Neuron (in vitro differentiated cells): ENCODE results near the gene PLPPR3.

Experiments
- H2AFZ ChIP-seq: one replicate; pipeline ENCODE4 v1.6.1; 2013; ENCODE audit warnings: low read depth, mild to moderate bottlenecking, inconsistent platforms, low read length, moderate library complexity
- H3K27me3 ChIP-seq: one replicate; pipeline ENCODE4 v1.6.1; 2013; ENCODE audit warnings: low read length; ENCODE audit not compliant: insufficient read depth
- H3K36me3 ChIP-seq: one replicate; pipeline ENCODE4 v1.6.1; 2013; ENCODE audit warnings: low read length; ENCODE audit not compliant: insufficient read depth
- H3K4me1 ChIP-seq: one replicate; pipeline ENCODE4 v1.6.1; 2013; ENCODE audit warnings: low read length; ENCODE audit not compliant: insufficient read depth
- H3K4me3 ChIP-seq: 2 replicates; pipeline ENCODE4 v1.5.1; 2013; ENCODE audit warnings: mild to moderate bottlenecking, low read length, moderate library complexity
- H3K9me3 ChIP-seq: one replicate; pipeline ENCODE4 v1.6.1; 2013; ENCODE audit warnings: low read length

Gene PLPPR3

DNA sequence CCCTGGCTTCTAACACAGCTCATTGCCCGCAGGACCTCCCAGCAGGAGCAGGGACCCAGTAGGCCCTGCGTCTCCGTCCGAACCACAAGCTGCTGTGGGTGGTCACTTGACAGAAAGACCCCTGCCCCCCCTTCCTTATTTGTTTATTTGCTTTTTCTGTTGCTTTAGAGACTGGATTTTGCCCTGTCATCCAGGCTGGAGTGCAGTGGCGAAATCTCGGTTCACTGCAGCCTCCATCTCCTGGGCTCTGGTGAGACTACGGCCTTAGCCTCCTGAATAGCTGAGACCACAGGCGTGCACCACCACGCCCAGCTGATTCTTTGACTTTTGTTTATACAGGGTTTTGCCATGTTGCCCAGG lies 32.1 kb downstream of the PLPPR3 start:
- Histone ChIP-seq H2AFZ (peak overlapping the region; percentile 74), H3K4me1 (peaks cover 13% of the 10 kb centered on the region), H3K4me3 (peak overlapping the region; percentile 41), H3K9me3 (peaks cover 2% of the 10 kb centered on the region), H3K27me3 (no peaks in the 10 kb centered on the region), H3K36me3 (no peaks in the 10 kb centered on the region)

DNA sequence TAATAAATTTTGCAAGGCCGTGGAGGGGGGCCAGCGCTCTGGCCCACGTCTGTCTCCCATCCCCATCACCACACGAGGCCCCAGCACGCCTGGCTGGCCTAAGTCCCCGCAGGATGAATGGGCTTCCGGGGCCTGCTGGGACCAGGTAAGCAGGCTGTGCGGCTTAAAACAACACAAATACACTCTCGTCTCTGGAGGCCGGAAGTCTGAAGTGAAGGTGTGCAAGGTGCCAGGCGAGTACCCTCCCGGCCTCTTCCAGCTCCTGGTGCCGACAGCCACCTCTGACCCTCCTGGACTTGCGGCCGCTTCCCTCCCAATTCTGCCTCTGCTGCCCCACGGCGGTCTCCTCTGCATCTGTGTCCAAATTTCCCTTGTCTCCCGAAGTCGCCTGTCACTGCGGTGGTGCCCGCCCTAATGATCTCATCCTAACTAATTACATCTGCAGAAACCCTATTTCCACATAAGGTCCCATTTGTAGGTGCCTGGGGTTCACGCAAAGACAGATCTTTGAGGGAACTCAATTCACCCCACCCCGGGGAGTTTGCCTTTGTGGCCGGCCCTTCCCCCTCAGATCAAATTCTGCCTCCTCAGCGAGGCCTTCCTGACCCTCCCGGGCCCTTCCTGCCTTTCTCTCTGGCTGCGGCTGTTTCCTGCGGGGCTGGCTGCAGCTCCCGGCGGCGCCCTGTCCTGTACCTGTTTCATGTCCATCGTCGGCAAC lies 32.6 kb downstream of the PLPPR3 start:
- Histone ChIP-seq H3K27me3 (no peaks in the 10 kb centered on the region), H2AFZ (peak overlapping the region; percentile 74), H3K9me3 (peaks cover 2% of the 10 kb centered on the region), H3K4me3 (peak overlapping the region; percentile 41), H3K4me1 (peaks cover 13% of the 10 kb centered on the region), H3K36me3 (no peaks in the 10 kb centered on the region)

DNA sequence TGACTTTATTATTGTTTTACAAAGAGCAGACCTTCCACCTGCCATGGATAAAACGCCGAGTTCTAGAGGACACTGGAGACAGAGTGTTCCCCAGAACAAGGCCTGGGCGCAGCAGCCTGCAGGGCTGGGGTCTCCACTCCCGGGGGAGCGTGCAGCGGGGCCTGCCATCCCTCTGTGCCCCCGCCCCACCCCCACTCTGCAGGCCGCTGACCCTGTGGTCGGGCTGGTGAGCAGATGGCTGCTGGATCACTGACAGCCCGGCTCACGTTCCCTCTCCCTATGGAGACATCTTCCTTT lies 33.1 kb downstream of the PLPPR3 start:
- peak overlapping the region; percentile 74 for H2AFZ ChIP-seq
- no peaks in the 10 kb centered on the region for H3K36me3 ChIP-seq
- peaks cover 13% of the 10 kb centered on the region for H3K4me1 ChIP-seq
- no peaks in the 10 kb centered on the region for H3K27me3 ChIP-seq
- no peaks in the 10 kb centered on the region for H3K9me3 ChIP-seq
- peak overlapping the region; percentile 41 for H3K4me3 ChIP-seq

DNA sequence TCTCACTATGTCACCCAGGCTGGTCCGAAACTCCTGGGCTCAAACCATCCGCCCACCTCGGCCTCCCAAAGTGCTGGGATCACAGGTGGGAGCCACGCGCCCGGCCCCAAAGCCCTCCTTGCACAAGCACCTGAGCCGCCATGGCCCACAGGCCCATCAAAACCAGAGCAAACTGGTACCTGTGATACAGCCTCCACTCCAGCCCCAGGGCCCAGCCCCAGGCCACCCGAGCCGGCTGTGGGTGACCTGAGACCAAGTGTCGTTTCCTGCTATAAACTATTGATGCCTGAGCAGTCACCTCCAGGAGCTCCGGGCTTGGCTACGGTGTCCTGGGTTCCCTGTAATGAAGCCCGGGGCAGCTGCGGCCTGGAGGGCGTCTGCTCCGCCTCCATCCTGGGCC lies 34.2 kb downstream of the PLPPR3 start:
- H3K27me3 ChIP-seq: no peaks in the 10 kb centered on the region
- peaks cover 17% of the 10 kb centered on the region for H3K4me1 ChIP-seq
- H2AFZ ChIP-seq: no peak overlapping the region
- H3K4me3 ChIP-seq: no peak overlapping the region
- no peaks in the 10 kb centered on the region for H3K9me3 ChIP-seq
- H3K36me3 ChIP-seq: no peaks in the 10 kb centered on the region

DNA sequence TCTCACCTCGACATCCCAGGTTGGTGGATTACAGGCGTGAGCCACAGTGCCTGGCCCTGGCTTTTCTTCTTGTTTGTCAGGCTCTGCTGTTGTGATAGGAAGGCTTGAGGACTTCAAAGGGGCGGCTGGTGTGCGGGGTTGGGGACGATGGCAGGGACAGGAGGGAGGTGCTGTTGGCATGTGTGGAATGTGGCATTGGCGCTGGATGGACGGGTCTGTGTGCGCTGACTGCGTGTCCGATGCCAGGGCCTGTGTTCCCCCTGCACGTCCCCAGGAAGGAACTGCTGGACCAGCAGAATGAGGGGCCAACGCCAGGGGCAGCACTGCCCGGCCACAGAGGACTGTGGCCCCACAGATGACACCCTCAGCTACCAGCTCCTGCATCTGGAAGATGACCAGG lies 37.2 kb downstream of the PLPPR3 start:
- no peak overlapping the region for H2AFZ ChIP-seq
- H3K4me3 ChIP-seq: no peak overlapping the region
- H3K36me3 ChIP-seq: no peaks in the 10 kb centered on the region
- H3K9me3 ChIP-seq: no peaks in the 10 kb centered on the region
- H3K4me1 ChIP-seq: peaks cover 22% of the 10 kb centered on the region
- no peaks in the 10 kb centered on the region for H3K27me3 ChIP-seq

DNA sequence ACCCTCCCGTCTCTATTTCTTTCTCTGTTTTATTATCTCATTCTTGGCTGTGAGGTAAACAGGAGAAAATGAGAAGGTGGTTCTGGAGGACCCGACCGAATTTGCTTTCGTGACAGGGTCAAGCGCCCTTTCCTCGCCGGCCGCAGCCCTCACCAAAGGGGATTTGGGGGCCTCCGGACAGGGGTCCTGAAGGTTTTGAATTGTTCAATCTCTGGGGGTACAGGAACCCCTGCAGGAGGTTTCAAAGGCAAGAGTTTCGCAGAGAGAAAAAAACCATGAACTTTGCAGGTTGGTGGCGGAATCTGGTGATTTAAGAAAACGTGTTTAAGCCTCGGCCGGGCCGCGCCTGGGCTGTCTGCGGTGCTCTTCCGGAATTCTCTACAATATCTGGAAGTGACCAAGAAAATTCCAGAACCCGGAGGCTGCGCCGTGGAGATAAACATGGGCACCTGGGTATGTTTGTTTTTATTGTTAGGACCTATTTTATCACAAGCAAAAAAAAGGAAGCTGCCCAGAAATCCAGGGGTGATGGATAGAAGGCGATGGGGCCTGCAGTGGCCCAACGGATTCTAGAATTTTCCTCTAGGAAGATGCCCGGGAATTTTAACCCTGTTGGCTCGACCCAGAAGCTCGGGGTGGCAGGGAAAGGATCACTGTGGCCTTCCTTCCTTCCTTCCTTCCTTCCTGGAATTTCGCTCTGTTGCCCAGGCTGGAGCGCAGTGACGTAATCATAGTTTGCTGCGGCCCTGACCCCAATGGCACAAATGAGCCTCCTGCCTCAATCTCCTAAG lies 38.7 kb downstream of the PLPPR3 start:
- peaks cover 10% of the 10 kb centered on the region for H3K4me1 ChIP-seq
- H3K4me3 ChIP-seq: no peak overlapping the region
- H3K27me3 ChIP-seq: no peaks in the 10 kb centered on the region
- no peak overlapping the region for H2AFZ ChIP-seq
- no peaks in the 10 kb centered on the region for H3K36me3 ChIP-seq
- no peaks in the 10 kb centered on the region for H3K9me3 ChIP-seq

DNA sequence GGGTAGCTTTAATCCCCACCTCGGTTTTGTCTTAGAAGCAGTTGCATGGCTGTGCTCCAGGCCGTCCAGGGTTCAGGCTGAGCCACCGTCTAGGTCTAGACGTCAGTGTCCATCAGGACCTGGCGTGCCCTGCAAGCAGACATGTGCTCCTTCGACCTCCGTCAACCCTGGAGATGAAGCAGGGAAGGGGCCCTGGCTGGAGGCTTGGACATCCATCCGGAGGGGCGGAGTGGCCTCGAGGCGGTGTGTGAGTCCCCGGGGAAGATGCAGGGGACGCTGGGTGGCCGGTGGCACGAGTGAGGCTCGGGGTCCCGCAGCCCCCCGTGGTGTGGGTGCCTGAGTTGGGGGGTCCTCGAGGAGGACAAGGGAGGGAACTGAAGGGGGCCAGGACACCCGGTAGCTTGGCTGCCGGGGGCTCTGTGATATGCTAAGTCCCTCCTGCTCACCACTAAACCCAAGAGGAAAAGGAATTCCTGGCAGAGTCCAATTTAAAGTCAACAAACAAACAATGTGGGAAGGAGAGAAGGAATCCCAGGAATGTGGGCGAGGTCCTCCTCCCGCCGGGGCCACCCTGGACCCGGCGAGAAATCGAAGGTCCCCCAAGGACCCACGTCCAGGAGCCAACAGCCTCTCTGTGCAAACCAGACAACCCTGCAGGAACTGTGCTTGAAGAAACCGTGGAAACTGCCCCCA lies 39.4 kb downstream of the PLPPR3 start:
- peaks cover 10% of the 10 kb centered on the region for H3K4me1 ChIP-seq
- H3K4me3 ChIP-seq: no peak overlapping the region
- H3K36me3 ChIP-seq: no peaks in the 10 kb centered on the region
- H3K27me3 ChIP-seq: no peaks in the 10 kb centered on the region
- H3K9me3 ChIP-seq: no peaks in the 10 kb centered on the region
- no peak overlapping the region for H2AFZ ChIP-seq

DNA sequence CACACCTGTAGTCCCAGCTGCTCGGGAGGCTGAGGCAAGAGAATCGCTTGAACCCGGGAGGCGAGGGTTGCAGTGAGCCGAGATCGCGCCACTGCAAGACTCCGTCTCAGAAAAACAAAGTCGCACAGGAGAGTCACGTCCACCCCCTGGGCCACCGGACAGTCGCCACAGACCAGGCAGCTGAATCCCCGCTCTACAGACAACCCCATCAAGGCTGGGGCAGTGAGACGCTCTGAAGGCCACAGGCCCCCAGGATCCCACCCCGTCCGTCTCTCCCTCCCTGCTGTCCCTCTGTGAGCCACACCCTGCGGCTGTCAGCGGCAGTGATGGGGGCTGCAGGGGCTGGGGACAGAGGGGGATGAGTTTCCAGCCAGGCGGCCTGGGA lies 40.0 kb downstream of the PLPPR3 start:
- Histone ChIP-seq H3K9me3 (no peaks in the 10 kb centered on the region), H2AFZ (no peak overlapping the region), H3K4me3 (no peak overlapping the region)

DNA sequence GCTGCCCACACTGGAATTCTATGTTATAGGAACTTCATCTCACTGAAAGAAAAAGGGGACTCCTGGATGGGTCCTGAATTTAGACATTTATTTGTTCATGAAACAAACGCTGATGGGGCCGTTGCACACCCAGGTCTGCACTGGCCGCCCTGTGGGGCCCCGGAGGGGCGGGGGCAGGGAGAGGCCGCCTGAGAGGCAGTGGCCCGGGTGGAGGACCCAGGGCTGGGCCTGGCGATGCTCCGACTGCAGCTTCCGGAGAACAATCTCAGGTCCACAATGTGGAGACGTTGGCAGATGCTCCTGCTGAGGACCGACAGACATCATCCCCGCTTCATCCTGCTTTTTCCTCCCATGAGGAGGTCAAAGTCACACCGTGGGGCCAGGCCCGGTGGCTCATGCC lies 40.8 kb downstream of the PLPPR3 start:
- Histone ChIP-seq H3K36me3 (no peaks in the 10 kb centered on the region), H3K4me3 (no peak overlapping the region), H3K4me1 (peaks cover 10% of the 10 kb centered on the region), H3K27me3 (no peaks in the 10 kb centered on the region), H3K9me3 (no peaks in the 10 kb centered on the region), H2AFZ (no peak overlapping the region)

More for the DNA sequence above, 40.0 kb downstream of the PLPPR3 start:
- peaks cover 10% of the 10 kb centered on the region for H3K4me1 ChIP-seq
- H3K27me3 ChIP-seq: no peaks in the 10 kb centered on the region
- no peaks in the 10 kb centered on the region for H3K36me3 ChIP-seq

DNA sequence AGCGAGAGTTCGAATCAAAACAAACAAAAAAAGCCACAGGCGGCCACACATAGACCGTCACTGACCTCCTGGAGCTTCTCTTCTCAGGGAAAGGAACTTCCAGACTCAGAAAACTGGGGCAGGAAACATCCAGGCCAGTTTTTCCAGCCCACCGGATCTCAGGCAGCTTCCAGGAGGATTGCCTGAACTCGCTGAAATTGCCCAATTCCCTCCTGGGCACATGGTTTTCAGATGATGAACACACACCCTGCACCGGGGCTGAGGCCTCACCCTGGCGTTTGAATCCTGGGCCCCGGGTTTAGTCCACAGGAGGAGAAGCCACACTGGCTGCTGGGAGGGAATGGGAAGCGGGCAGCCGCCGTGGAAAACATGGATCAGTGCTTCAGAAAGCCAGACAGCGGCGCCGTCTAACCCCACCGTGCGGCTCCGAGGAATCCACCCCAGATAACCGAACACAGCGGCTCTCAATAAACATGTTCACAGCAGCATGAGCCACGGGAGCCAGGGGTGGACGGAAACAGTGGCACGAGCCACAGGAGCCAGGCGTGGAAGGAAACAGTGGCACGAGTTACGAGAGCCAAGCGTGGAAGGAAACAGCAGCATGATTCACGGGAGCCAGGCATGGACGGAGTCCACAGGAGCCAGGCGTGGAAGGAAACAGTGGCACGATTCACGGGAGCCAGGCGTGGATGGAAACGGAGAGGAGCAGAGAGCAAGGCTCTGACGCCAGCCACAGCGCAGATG lies 42.7 kb downstream of the PLPPR3 start:
- H3K4me3 ChIP-seq: no peak overlapping the region
- H3K27me3 ChIP-seq: no peaks in the 10 kb centered on the region
- H3K9me3 ChIP-seq: no peaks in the 10 kb centered on the region
- peaks cover 10% of the 10 kb centered on the region for H3K4me1 ChIP-seq
- no peak overlapping the region for H2AFZ ChIP-seq
- no peaks in the 10 kb centered on the region for H3K36me3 ChIP-seq

DNA sequence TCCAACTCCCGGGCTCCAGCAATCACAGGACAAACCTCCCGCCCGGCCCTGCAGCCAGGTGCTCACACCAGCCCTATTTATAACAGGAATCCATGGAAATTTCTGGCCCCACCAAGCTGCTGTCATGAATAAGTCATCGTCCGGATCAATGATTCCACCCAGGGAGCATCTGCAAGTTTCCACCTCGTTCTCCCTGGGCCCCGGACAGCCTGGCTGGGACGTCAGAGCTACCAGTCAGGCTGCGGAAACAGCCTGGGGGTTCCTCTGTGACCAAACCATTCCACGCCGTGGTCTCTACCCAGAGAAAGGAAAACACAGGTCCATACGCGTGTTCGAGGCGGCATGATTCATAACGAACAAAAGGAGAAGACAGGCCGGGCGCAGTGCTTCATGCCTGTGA lies 45.2 kb downstream of the PLPPR3 start:
- no peak overlapping the region for H3K4me3 ChIP-seq
- no peaks in the 10 kb centered on the region for H3K27me3 ChIP-seq
- H2AFZ ChIP-seq: no peak overlapping the region
- H3K4me1 ChIP-seq: no peaks in the 10 kb centered on the region
- H3K9me3 ChIP-seq: no peaks in the 10 kb centered on the region
- H3K36me3 ChIP-seq: no peaks in the 10 kb centered on the region

DNA sequence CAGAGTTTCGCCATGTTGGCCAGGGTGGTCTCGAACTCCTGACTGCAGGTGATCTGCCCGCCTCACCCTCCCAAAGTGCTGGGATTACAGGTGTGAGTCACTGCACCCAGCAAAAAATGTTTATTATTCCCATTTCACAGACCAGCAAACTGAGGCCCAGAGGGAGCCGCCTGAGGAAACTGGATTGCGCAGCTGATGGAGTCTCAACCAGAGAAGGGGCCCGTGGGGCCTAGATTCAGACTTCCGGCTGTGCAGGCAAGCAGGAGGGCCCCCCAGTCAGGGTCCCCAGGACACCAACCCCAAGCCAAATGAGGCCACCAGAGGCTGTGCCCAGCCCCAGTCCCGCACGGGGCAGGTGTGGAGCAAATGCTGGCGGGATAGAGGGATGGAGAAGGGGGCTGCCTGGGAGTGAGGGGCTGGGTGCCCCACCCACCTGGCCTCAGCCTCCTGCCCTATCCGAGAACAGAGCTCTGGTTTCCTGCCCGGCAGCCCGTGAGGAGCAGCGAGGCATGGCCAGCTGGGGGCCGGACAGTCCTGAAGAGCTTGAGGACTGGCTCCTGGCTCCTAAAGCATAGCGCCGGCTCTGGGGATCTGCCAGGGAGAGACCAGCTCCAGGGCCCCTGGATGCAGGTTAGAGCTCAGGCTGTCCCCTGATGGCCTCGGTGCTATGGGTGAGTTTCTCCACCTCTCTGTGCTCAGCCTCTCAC lies 48.9 kb downstream of the PLPPR3 start:
- Histone ChIP-seq H3K27me3 (no peaks in the 10 kb centered on the region), H3K4me3 (no peak overlapping the region), H2AFZ (no peak overlapping the region), H3K36me3 (no peaks in the 10 kb centered on the region), H3K9me3 (no peaks in the 10 kb centered on the region), H3K4me1 (peaks cover 3% of the 10 kb centered on the region)
